DND-41 (cell line): ENCODE data around the gene KCNS3.

ENCODE experiments used
- EZH2 ChIP-seq: IDR thresholded peaks from 3 replicates; pipeline ENCODE4 v1.6.1; 2012; ENCODE audit warnings: borderline replicate concordance, low read depth, mild to moderate bottlenecking, moderate library complexity, low read length, inconsistent platforms; ENCODE audit not compliant: severe bottlenecking
- TF ChIP-seq, protein P1 (sequence below): IDR thresholded peaks from 2 replicates; pipeline ENCODE4 v1.5.1; 2012; ENCODE audit warnings: borderline replicate concordance, low read length, moderate library complexity, mild to moderate bottlenecking; ENCODE audit not compliant: poor library complexity, severe bottlenecking; ENCODE audit errors: extremely low read depth

DNA sequence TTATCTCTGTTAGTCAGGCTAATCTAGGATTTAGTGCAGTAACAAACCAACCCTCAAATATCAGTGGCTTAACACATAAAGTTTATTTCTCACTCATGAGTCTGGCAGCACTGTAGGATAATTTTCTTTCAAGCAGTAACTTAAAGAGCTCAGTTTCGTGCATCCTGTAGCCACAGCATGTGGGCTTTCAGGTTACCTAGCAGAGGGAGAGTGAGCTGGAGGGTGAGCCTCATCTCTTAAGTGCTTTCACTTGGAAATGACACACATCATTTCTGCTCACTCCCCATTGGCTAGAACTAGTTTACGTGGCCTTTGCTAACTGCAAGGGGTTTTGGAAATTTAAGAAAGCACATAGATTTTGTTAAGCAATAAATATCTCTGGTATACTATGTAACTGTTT lies 96.9 kb downstream of the KCNS3 start:
- TF ChIP-seq, protein P1, sequence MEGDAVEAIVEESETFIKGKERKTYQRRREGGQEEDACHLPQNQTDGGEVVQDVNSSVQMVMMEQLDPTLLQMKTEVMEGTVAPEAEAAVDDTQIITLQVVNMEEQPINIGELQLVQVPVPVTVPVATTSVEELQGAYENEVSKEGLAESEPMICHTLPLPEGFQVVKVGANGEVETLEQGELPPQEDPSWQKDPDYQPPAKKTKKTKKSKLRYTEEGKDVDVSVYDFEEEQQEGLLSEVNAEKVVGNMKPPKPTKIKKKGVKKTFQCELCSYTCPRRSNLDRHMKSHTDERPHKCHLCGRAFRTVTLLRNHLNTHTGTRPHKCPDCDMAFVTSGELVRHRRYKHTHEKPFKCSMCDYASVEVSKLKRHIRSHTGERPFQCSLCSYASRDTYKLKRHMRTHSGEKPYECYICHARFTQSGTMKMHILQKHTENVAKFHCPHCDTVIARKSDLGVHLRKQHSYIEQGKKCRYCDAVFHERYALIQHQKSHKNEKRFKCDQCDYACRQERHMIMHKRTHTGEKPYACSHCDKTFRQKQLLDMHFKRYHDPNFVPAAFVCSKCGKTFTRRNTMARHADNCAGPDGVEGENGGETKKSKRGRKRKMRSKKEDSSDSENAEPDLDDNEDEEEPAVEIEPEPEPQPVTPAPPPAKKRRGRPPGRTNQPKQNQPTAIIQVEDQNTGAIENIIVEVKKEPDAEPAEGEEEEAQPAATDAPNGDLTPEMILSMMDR: no peak
- no peak for TF ChIP-seq EZH2
